ENCODE results near the gene CNNM4.

DNA sequence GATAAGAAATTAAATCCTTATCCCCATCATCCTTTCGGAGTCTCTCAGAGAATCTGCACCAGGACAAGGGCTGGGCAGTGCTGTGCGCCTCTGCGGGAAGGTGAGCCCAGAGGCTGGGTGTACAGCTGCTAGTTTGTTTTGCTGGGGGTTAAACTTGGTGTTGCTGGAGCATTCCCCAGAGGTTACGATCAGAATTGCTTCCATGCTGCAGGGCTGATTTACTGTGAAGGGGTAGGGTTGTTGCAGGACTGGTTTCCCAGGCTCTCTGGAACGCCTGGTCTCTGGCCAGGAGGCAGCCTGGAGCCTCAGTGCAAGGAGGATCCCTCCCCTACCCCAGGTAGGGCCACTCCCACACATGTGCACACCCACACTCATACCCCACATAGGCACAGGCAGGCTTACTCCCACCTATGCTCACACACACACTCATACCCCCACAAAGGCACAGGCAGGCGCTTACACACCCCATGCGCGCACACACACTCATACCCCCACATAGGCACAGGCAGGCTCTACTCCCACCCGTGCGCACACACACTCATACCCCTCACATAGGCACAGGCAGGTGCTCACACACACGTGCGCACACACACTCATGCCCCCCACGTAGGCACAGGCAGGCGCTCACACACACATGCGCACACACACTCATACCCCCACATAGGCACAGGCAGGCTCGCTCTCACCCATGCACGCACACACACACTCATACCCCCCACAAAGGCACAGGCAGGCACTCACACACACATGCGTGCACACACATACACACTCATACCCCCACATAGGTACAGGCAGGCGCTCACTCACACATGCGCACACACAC is 11.3 kb downstream of the CNNM4 start:
- no peak for TF ChIP-seq SPI1 (IDR thresholded peaks at IDR 0.05; ENCODE audit: low read depth, low read length)
- no peak for TF ChIP-seq POLR2A (IDR thresholded peaks at IDR 0.05; ENCODE audit: low read depth, low read length)
- TF ChIP-seq POLR2AphosphoS5 (IDR thresholded peaks at IDR 0.05; ENCODE audit: low read depth, low read length): no peak
- no peak for TF ChIP-seq TAF1 (IDR thresholded peaks at IDR 0.05; ENCODE audit: low read depth, low read length)
- TF ChIP-seq POU2F2 (IDR thresholded peaks at IDR 0.05; ENCODE audit: low read depth, low read length): no peak
- no peak for TF ChIP-seq PAX5 (IDR thresholded peaks at IDR 0.05; ENCODE audit: insufficient read depth, low read length, severe bottlenecking)

Data from GM12891 (cell line).